HepG2 (cell line): ENCODE results near the gene HEXD. TPM values are rescaled to one million over a fixed set of nuclear protein-coding genes. Genes with fewer than 3 reads are reported as not detected.
A peak's percentile ranks its signal among the peaks of the same experiment; 100 is the strongest.

ENCODE experiments used
- AGO2 ChIP-seq: fragments of 200-400 bp; formaldehyde crosslinking; optimal IDR thresholded peaks from 2 replicates; pipeline ENCODE3; 2017; ENCODE audit warnings: mild to moderate bottlenecking, low read depth, low read length, moderate library complexity
- CREB3 ChIP-seq: sonication (generic); formaldehyde crosslinking; IDR thresholded peaks from 2 replicates; pipeline ENCODE4 v1.5.0; 2020; ENCODE audit warnings: missing genetic modification reagents
- DNMT1 ChIP-seq: sonication (generic); formaldehyde crosslinking; IDR thresholded peaks from 2 replicates; pipeline ENCODE4 v1.5.1; 2020; ENCODE audit warnings: mild to moderate bottlenecking, missing genetic modification reagents
- ELF3 ChIP-seq: IDR thresholded peaks from 2 replicates; pipeline ENCODE4 v1.6.1; 2016; ENCODE audit warnings: missing genetic modification reagents, missing compliant biosample characterization
- HOXA3 ChIP-seq: sonication (generic); formaldehyde crosslinking; IDR thresholded peaks from 2 replicates; pipeline ENCODE4 v1.5.0; 2020; ENCODE audit warnings: missing genetic modification reagents
- KAT7 ChIP-seq: IDR thresholded peaks from 2 replicates; pipeline ENCODE4 v1.6.1; 2018; ENCODE audit warnings: borderline replicate concordance, missing compliant biosample characterization
- MTA3 ChIP-seq: sonication (generic); formaldehyde crosslinking; IDR thresholded peaks from 2 replicates; pipeline ENCODE4 v1.4.0; 2020; ENCODE audit warnings: missing genetic modification reagents
- NR2C2 ChIP-seq: sonication (generic); formaldehyde crosslinking; IDR thresholded peaks from 2 replicates; pipeline ENCODE4 v1.4.0; 2020; ENCODE audit warnings: missing genetic modification reagents, mild to moderate bottlenecking, moderate library complexity, borderline replicate concordance
- REL ChIP-seq: sonication (generic); formaldehyde crosslinking; conservative IDR thresholded peaks from 2 replicates; pipeline ENCODE4 v1.8.0; 2022; ENCODE audit warnings: mild to moderate bottlenecking, missing genetic modification reagents, moderate library complexity
- SALL1 ChIP-seq: sonication (generic); formaldehyde crosslinking; IDR thresholded peaks from 2 replicates; pipeline ENCODE4 v1.8.0; 2022; ENCODE audit warnings: mild to moderate bottlenecking, missing genetic modification reagents
- SRY ChIP-seq: sonication (generic); formaldehyde crosslinking; IDR thresholded peaks from 2 replicates; pipeline ENCODE4 v1.8.0; 2022; ENCODE audit warnings: mild to moderate bottlenecking, missing genetic modification reagents
- TARDBP ChIP-seq: sonication (generic); formaldehyde crosslinking; IDR thresholded peaks from 2 replicates; pipeline ENCODE4 v1.8.0; 2022; ENCODE audit warnings: mild to moderate bottlenecking, missing genetic modification reagents
- TOPORS ChIP-seq: sonication (generic); formaldehyde crosslinking; IDR thresholded peaks from 2 replicates; pipeline ENCODE4 v1.8.0; 2023; ENCODE audit warnings: mild to moderate bottlenecking, missing genetic modification reagents
- ZEB1 ChIP-seq: IDR thresholded peaks from 2 replicates; pipeline ENCODE4 v1.6.1; 2012; ENCODE audit warnings: mild to moderate bottlenecking, low read depth, inconsistent platforms; ENCODE audit not compliant: insufficient replicate concordance
- ZKSCAN1 ChIP-seq: fragments of 150-350 bp; IDR thresholded peaks from 2 replicates; pipeline ENCODE4 v1.6.1; 2014; ENCODE audit warnings: low read length
- ZNF143 ChIP-seq: sonication (generic); formaldehyde crosslinking; IDR thresholded peaks from 2 replicates; pipeline ENCODE4 v1.4.0; 2020; ENCODE audit warnings: missing genetic modification reagents
- ZNF253 ChIP-seq: sonication (generic); formaldehyde crosslinking; IDR thresholded peaks from 2 replicates; pipeline ENCODE4 v1.8.0; 2022; ENCODE audit warnings: mild to moderate bottlenecking, missing genetic modification reagents, borderline replicate concordance
- ZNF335 ChIP-seq: sonication (generic); formaldehyde crosslinking; IDR thresholded peaks from 2 replicates; pipeline ENCODE4 v1.4.0; 2020; ENCODE audit warnings: missing genetic modification reagents
- polyA plus RNA-seq, 8 experiments: library from polyadenylated mRNA; depleted of rRNA in 3 of 8; stranded (reverse) in 7 of 8; unstranded in 1 of 8; fragments of >200 nt; fragmentation: Illumina TruSeq in 4 of 8; extraction: Trizol in 4 of 8; gene quantifications; 2 replicates each; pipeline versions ENCODE4 v1.2.1 to v1.2.3, GENCODE V29; 2011 to 2016; ENCODE audit warnings: low read depth in 4 of 8, missing spikeins in 1 of 8, mixed read lengths in 1 of 8; ENCODE audit not compliant: insufficient read depth in 1 of 8
- total RNA-seq, 5 experiments: library from RNA; depleted of rRNA; stranded (reverse); fragments of >200 nt; fragmentation: Illumina TruSeq; extraction: Trizol; gene quantifications; 2 replicates each; pipeline ENCODE4 v1.2.3, GENCODE V29; 2016; ENCODE audit warnings: low read depth in 1 of 5
- TF ChIP-seq, protein P1 (sequence below): sonication (generic); formaldehyde crosslinking; conservative IDR thresholded peaks from 2 replicates; pipeline ENCODE4 v1.4.0; 2020; ENCODE audit warnings: missing genetic modification reagents
- TF ChIP-seq, protein P2 (sequence below), 2 experiments: sonication (generic) in 1 of 2; formaldehyde crosslinking in 1 of 2; IDR thresholded peaks; 2 replicates each; pipeline versions ENCODE4 v1.5.1 to v1.6.1; 2011 to 2020; ENCODE audit warnings: borderline replicate concordance in 1 of 2, low read depth in 1 of 2, low read length in 1 of 2, mild to moderate bottlenecking in 1 of 2, missing genetic modification reagents in 1 of 2, moderate library complexity in 1 of 2
- TF ChIP-seq, protein P3 (sequence below), 2 experiments: IDR thresholded peaks; 2 replicates each; pipeline ENCODE4 v1.6.1; 2011 to 2012; ENCODE audit warnings: low read length in 2 of 2, borderline replicate concordance in 1 of 2, low read depth in 1 of 2, mild to moderate bottlenecking in 1 of 2, moderate library complexity in 1 of 2

Gene HEXD
- total and polyA plus RNA-seq, 2 of the 13 experiments (the other 11 are each of a cell fraction or from before 2014, with no cell fraction given), result 22.3 to 41.8 TPM

GRCh38 chr17:82384730-82385481 lies 33.2 kb upstream of the HEXD start (continued):
- TF ChIP-seq, protein P1, sequence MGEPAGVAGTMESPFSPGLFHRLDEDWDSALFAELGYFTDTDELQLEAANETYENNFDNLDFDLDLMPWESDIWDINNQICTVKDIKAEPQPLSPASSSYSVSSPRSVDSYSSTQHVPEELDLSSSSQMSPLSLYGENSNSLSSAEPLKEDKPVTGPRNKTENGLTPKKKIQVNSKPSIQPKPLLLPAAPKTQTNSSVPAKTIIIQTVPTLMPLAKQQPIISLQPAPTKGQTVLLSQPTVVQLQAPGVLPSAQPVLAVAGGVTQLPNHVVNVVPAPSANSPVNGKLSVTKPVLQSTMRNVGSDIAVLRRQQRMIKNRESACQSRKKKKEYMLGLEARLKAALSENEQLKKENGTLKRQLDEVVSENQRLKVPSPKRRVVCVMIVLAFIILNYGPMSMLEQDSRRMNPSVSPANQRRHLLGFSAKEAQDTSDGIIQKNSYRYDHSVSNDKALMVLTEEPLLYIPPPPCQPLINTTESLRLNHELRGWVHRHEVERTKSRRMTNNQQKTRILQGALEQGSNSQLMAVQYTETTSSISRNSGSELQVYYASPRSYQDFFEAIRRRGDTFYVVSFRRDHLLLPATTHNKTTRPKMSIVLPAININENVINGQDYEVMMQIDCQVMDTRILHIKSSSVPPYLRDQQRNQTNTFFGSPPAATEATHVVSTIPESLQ, result no peak
- no peak for TF ChIP-seq REL (CRISPR knock-in tag)
- TF ChIP-seq ZKSCAN1, result no peak
- TF ChIP-seq, protein P2, sequence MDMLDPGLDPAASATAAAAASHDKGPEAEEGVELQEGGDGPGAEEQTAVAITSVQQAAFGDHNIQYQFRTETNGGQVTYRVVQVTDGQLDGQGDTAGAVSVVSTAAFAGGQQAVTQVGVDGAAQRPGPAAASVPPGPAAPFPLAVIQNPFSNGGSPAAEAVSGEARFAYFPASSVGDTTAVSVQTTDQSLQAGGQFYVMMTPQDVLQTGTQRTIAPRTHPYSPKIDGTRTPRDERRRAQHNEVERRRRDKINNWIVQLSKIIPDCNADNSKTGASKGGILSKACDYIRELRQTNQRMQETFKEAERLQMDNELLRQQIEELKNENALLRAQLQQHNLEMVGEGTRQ (IDR thresholded peaks at IDR 0.05; ENCODE audit: low read depth, low read length), result no peak
- TF ChIP-seq, protein P2 (CRISPR knock-in tag; IDR thresholded peaks at IDR 0.05; ENCODE audit: borderline replicate concordance), result no peak
- no peak for TF ChIP-seq SRY
- TF ChIP-seq MTA3 (CRISPR knock-in tag), result no peak
- peak; percentile 66; the same call in 1 of the 2 replicates for TF ChIP-seq SALL1 (CRISPR knock-in tag)
- no peak for TF ChIP-seq CREB3
- TF ChIP-seq NR2C2, result peak; percentile 51; the same call in 1 of the 2 replicates
- TF ChIP-seq ZNF335 (CRISPR knock-in tag), result no peak
- TF ChIP-seq HOXA3 (CRISPR knock-in tag), result peak; percentile 51; the same call in 1 of the 2 replicates
- 0 out of 2 replicates have a peak, but pooled peaks have one; percentile 3 for TF ChIP-seq ZNF253 (CRISPR knock-in tag)
- TF ChIP-seq DNMT1 (CRISPR knock-in tag), result peak; percentile 78
- TF ChIP-seq, protein P3, sequence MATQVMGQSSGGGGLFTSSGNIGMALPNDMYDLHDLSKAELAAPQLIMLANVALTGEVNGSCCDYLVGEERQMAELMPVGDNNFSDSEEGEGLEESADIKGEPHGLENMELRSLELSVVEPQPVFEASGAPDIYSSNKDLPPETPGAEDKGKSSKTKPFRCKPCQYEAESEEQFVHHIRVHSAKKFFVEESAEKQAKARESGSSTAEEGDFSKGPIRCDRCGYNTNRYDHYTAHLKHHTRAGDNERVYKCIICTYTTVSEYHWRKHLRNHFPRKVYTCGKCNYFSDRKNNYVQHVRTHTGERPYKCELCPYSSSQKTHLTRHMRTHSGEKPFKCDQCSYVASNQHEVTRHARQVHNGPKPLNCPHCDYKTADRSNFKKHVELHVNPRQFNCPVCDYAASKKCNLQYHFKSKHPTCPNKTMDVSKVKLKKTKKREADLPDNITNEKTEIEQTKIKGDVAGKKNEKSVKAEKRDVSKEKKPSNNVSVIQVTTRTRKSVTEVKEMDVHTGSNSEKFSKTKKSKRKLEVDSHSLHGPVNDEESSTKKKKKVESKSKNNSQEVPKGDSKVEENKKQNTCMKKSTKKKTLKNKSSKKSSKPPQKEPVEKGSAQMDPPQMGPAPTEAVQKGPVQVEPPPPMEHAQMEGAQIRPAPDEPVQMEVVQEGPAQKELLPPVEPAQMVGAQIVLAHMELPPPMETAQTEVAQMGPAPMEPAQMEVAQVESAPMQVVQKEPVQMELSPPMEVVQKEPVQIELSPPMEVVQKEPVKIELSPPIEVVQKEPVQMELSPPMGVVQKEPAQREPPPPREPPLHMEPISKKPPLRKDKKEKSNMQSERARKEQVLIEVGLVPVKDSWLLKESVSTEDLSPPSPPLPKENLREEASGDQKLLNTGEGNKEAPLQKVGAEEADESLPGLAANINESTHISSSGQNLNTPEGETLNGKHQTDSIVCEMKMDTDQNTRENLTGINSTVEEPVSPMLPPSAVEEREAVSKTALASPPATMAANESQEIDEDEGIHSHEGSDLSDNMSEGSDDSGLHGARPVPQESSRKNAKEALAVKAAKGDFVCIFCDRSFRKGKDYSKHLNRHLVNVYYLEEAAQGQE (IDR thresholded peaks at IDR 0.05; ENCODE audit: borderline replicate concordance in 1 of 2, low read depth in 1 of 2, low read length in 2 of 2), result no peak
- TF ChIP-seq ZEB1, result peak; percentile 25
- TF ChIP-seq AGO2, result no peak
- no peak for TF ChIP-seq ZNF143 (CRISPR knock-in tag)
- TF ChIP-seq ELF3 (CRISPR knock-in tag), result peak; percentile 37; the same call in 1 of the 2 replicates
- TF ChIP-seq TOPORS (CRISPR knock-in tag), result peak; percentile 31; the same call in 1 of the 2 replicates
- peak; percentile 72; the same call in 1 of the 2 replicates for TF ChIP-seq TARDBP (CRISPR knock-in tag)
- no peak for TF ChIP-seq KAT7 (CRISPR knock-in tag)
